ENCODE data around the gene PICK1.
"Not testable (repeated sequence)": the region's sequence is repeated elsewhere in the genome, so short reads cannot be mapped to it uniquely, and the experiment has no call there.

Gene PICK1

DNA sequence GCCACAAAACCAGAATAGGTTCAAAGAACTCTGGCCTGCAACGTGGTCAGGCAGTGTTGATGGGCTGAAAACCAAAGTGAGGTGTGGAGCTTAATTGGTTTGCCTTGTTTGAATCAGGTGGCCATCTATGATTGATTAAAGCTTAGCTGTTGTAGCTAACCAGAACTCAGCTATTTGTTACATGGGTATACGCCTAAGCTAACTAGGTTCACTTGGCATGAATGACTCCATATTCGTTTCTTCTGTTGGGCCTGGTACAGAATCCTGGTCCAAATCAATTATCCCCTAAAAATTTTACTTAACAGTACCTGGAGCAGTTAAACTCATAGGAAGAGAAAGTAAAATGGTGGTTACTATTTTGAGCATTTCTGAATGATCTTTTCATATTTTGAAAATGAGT lies 61.0 kb downstream of the PICK1 start (continued):
- TF ChIP-seq ZNF114 (tag by site-specific recombination; IDR thresholded peaks at IDR 0.05) = no peak
- TF ChIP-seq ZNF707 (tag by site-specific recombination; IDR thresholded peaks at IDR 0.05) = no peak
- TF ChIP-seq ZNF776 (tag by site-specific recombination; IDR thresholded peaks at IDR 0.05; ENCODE audit: borderline replicate concordance) = no peak
- TF ChIP-seq ZNF2 (tag by site-specific recombination; IDR thresholded peaks at IDR 0.05) = no peak

DNA sequence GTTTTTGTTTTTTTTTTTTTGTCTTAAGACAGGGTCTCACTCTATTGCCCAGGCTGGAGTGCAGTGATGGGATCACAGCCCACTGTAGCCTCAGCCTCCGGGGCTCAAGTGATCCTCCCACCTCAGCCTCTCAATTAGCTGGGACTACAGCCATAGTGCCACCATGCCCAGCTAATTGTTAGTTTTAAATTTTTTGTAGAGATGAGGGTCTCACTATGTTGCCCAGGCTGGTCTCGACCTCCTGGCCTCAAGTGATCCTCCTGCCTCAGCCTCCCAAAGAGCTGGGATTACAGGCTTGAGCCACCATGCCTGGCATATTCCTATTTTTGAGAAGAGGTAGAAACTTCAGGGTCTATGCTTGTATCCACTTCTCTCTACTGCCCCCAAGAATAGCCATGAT lies 61.5 kb downstream of the PICK1 start:
- peak; percentile 94 for TF ChIP-seq ZNF121 (tag by site-specific recombination; IDR thresholded peaks at IDR 0.05)
- H3K27ac ChIP-seq (ENCODE audit: extremely low read depth, low read depth, low read length); H3K4me1 ChIP-seq (ENCODE audit: control insufficient read depth, insufficient read depth, low read length); H3K36me3 ChIP-seq (ENCODE audit: control insufficient read depth in 2 of 2, insufficient read depth in 1 of 2, low read length in 2 of 2); H3K4me3 ChIP-seq (ENCODE audit: low read depth, low read length); POLR2A ChIA-PET; H3K9me3 ChIP-seq (ENCODE audit: control insufficient read depth, insufficient read depth, low read depth, low read length): not testable (repeated sequence)
- CTCF ChIA-PET = interaction anchor here (0.6 to 0.9 kb wide), 2 partner anchors 111 to 301 kb away, joined by 3 read pairs; no protein-coding TSS in a partner anchor

DNA sequence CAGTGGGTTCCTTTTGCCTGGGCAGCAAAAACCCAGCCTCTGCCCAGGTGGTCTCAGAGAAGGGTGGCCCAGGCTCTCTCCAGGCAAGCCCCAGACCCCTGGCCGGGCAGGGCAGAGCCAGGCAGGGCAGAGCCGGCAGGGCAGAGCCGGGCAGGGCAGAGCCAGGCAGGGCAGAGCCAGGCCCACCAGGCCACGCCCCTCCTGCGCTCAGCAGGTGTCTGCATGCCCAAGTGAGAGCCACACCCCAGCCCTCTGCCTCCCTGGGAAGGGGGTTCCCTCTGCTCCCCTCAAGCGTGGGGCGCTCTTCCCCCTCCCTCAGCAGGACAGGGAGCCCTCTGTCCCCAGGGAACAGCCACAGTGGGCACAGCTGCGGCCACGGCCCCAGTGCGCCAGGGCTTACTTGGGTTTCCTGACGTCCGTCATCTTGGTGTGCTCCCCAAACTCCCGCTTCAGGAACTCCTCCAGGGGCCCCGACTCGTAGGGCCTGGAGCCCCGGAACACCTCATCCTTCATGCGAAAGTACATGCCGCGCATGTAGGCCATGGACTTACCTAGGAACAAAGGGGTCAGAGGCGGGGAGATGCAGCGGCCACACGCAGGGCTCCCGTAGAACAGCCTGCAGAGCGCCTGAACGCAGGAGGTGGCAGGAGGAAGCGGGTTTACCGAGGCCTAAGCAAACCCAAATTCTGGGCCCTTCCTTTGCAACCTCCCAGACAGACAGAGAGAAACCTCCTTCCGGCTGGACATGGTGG lies 63.3 kb downstream of the PICK1 start:
- no peak overlapping the region for H3K27ac ChIP-seq (ENCODE audit: extremely low read depth, low read depth, low read length)
- TF ChIP-seq, protein P1, sequence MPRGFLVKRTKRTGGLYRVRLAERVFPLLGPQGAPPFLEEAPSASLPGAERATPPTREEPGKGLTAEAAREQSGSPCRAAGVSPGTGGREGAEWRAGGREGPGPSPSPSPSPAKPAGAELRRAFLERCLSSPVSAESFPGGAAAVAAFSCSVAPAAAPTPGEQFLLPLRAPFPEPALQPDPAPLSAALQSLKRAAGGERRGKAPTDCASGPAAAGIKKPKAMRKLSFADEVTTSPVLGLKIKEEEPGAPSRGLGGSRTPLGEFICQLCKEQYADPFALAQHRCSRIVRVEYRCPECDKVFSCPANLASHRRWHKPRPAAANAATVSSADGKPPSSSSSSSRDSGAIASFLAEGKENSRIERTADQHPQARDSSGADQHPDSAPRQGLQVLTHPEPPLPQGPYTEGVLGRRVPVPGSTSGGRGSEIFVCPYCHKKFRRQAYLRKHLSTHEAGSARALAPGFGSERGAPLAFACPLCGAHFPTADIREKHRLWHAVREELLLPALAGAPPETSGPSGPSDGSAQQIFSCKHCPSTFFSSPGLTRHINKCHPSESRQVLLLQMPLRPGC (tag by site-specific recombination; IDR thresholded peaks at IDR 0.05) = no peak
- TF ChIP-seq KLF1 (tag by site-specific recombination; IDR thresholded peaks at IDR 0.05) = peak; percentile 73; the same call in 1 of the 2 replicates
- peak; percentile 34; the same call in 1 of the 2 replicates for TF ChIP-seq KLF9 (tag by site-specific recombination; IDR thresholded peaks at IDR 0.05; ENCODE audit: low read depth)
- no peak for TF ChIP-seq ZNF354C (tag by site-specific recombination; IDR thresholded peaks at IDR 0.05; ENCODE audit: borderline replicate concordance, low read depth)
- no peak for TF ChIP-seq ZNF629 (tag by site-specific recombination; IDR thresholded peaks at IDR 0.05)
- POLR2A ChIA-PET = no interaction called here
- peaks cover 0 to 5% of the 10 kb centered on the region in 2 experiments; a peak in 1 of 3 replicates for H3K36me3 ChIP-seq (ENCODE audit: control insufficient read depth in 2 of 2, insufficient read depth in 1 of 2, low read length in 2 of 2)
- H3K4me1 ChIP-seq (ENCODE audit: control insufficient read depth, insufficient read depth, low read length) = no peaks in the 10 kb centered on the region
- H3K4me3 ChIP-seq (ENCODE audit: low read depth, low read length) = no peak overlapping the region
- CTCF ChIA-PET = no interaction called here
- no peaks in the 10 kb centered on the region for H3K9me3 ChIP-seq (ENCODE audit: control insufficient read depth, insufficient read depth, low read depth, low read length)

DNA sequence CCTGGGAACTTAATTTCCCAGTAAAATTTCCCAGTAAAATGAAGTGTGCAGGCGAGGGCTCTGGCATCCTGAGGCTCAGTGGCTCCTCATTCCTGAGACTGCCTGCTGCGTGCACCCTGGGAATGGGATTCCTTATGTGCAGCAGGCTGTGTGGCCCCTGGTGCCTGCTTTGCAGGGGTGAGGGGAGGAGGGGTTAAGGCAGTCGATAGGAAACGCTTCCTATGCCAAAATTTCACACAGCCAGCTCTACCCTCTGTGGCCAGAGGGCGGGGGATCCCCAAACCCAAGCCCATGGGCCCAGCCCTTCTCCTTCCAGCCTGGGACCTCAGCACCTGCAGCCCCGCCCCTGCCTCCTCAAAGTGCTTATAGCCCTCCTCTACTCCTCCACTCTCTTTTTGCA lies 65.4 kb downstream of the PICK1 start:
- H3K36me3 ChIP-seq (ENCODE audit: control insufficient read depth in 2 of 2, insufficient read depth in 1 of 2, low read length in 2 of 2) = peaks cover 0 to 5% of the 10 kb centered on the region in 2 experiments; a peak in 1 of 3 replicates
- ChIA-PET CTCF (interaction anchor here (0.7 to 3.9 kb wide), 3 partner anchors 9 to 344 kb away, joined by 3 to 29 read pairs (median 5); no protein-coding TSS in a partner anchor), POLR2A (interaction anchor here (0.6 to 1.0 kb wide), 2 partner anchors 9 to 69 kb away, joined by 3 read pairs; no protein-coding TSS in a partner anchor)
- H3K4me3 ChIP-seq (ENCODE audit: low read depth, low read length) = no peak overlapping the region
- no peak overlapping the region for H3K27ac ChIP-seq (ENCODE audit: extremely low read depth, low read depth, low read length)
- H3K4me1 ChIP-seq (ENCODE audit: control insufficient read depth, insufficient read depth, low read length) = no peaks in the 10 kb centered on the region
- TF ChIP-seq KLF1 (tag by site-specific recombination; IDR thresholded peaks at IDR 0.05) (0 out of 2 replicates have a peak, but pooled peaks have one; percentile 35), SCRT1 (tag by site-specific recombination; IDR thresholded peaks at IDR 0.05; ENCODE audit: borderline replicate concordance) (no peak), ZNF529 (tag by site-specific recombination; IDR thresholded peaks at IDR 0.05; ENCODE audit: insufficient replicate concordance) (no peak), ZNF140 (tag by site-specific recombination; IDR thresholded peaks at IDR 0.05) (no peak), ZNF510 (tag by site-specific recombination; IDR thresholded peaks at IDR 0.05; ENCODE audit: insufficient replicate concordance) (no peak), MYNN (tag by site-specific recombination; IDR thresholded peaks at IDR 0.05; ENCODE audit: borderline replicate concordance) (no peak), ZIC2 (tag by site-specific recombination; IDR thresholded peaks at IDR 0.05) (0 out of 2 replicates have a peak, but pooled peaks have one; percentile 32), ZNF830 (tag by site-specific recombination; IDR thresholded peaks at IDR 0.05; ENCODE audit: low read depth) (no peak)
- TF ChIP-seq, protein P2, sequence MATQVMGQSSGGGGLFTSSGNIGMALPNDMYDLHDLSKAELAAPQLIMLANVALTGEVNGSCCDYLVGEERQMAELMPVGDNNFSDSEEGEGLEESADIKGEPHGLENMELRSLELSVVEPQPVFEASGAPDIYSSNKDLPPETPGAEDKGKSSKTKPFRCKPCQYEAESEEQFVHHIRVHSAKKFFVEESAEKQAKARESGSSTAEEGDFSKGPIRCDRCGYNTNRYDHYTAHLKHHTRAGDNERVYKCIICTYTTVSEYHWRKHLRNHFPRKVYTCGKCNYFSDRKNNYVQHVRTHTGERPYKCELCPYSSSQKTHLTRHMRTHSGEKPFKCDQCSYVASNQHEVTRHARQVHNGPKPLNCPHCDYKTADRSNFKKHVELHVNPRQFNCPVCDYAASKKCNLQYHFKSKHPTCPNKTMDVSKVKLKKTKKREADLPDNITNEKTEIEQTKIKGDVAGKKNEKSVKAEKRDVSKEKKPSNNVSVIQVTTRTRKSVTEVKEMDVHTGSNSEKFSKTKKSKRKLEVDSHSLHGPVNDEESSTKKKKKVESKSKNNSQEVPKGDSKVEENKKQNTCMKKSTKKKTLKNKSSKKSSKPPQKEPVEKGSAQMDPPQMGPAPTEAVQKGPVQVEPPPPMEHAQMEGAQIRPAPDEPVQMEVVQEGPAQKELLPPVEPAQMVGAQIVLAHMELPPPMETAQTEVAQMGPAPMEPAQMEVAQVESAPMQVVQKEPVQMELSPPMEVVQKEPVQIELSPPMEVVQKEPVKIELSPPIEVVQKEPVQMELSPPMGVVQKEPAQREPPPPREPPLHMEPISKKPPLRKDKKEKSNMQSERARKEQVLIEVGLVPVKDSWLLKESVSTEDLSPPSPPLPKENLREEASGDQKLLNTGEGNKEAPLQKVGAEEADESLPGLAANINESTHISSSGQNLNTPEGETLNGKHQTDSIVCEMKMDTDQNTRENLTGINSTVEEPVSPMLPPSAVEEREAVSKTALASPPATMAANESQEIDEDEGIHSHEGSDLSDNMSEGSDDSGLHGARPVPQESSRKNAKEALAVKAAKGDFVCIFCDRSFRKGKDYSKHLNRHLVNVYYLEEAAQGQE (tag by site-specific recombination; IDR thresholded peaks at IDR 0.05) = no peak
- TF ChIP-seq, protein P3, sequence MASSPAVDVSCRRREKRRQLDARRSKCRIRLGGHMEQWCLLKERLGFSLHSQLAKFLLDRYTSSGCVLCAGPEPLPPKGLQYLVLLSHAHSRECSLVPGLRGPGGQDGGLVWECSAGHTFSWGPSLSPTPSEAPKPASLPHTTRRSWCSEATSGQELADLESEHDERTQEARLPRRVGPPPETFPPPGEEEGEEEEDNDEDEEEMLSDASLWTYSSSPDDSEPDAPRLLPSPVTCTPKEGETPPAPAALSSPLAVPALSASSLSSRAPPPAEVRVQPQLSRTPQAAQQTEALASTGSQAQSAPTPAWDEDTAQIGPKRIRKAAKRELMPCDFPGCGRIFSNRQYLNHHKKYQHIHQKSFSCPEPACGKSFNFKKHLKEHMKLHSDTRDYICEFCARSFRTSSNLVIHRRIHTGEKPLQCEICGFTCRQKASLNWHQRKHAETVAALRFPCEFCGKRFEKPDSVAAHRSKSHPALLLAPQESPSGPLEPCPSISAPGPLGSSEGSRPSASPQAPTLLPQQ (tag by site-specific recombination; IDR thresholded peaks at IDR 0.05) = 0 out of 2 replicates have a peak, but pooled peaks have one; percentile 19
- no peaks in the 10 kb centered on the region for H3K9me3 ChIP-seq (ENCODE audit: control insufficient read depth, insufficient read depth, low read depth, low read length)
